H1 (cell line): ENCODE results near the gene CCDC116. TPM values are rescaled to one million over a fixed set of nuclear protein-coding genes. Genes with fewer than 3 reads are reported as not detected.

Experiments used
- ASH2L ChIP-seq: fragments of 200-600, 300-600 bp; sonication (generic); IDR thresholded peaks from one replicate; pipeline ENCODE4 v1.7.1; 2017; ENCODE audit warnings: low read length
- KDM4A ChIP-seq: IDR thresholded peaks from one replicate; pipeline ENCODE4 v1.7.1; 2012; ENCODE audit warnings: low read depth, mild to moderate bottlenecking, moderate library complexity, low read length, inconsistent platforms; ENCODE audit not compliant: severe bottlenecking
- MAFK ChIP-seq: IDR thresholded peaks from 2 replicates; pipeline ENCODE4 v1.6.1; 2012; ENCODE audit warnings: low read depth, mild to moderate bottlenecking, improper control_type of control experiment, low read length
- NANOG ChIP-seq: IDR thresholded peaks from 2 replicates; pipeline ENCODE4 v1.6.1; 2011; ENCODE audit warnings: low read length, low read depth, mild to moderate bottlenecking, inconsistent platforms; ENCODE audit not compliant: insufficient read depth, poor library complexity, severe bottlenecking
- POU5F1 ChIP-seq: IDR thresholded peaks from 2 replicates; pipeline ENCODE4 v1.6.1; 2011; ENCODE audit warnings: low read depth, mild to moderate bottlenecking, low read length, moderate library complexity
- RXRA ChIP-seq: IDR thresholded peaks from 2 replicates; pipeline ENCODE4 v1.6.1; 2011; ENCODE audit warnings: low read depth, mild to moderate bottlenecking, low read length, moderate library complexity; ENCODE audit not compliant: insufficient read depth
- SIN3A ChIP-seq, 2 experiments: IDR thresholded peaks in 1 of 2; conservative IDR thresholded peaks in 1 of 2; 2 replicates each; pipeline ENCODE4 v1.6.1; 2011 to 2012; ENCODE audit warnings: low read length in 2 of 2, improper control_type of control experiment in 1 of 2, low read depth in 1 of 2, mild to moderate bottlenecking in 1 of 2
- polyA plus RNA-seq, 7 experiments: library from polyadenylated mRNA; depleted of rRNA in 3 of 7; stranded (reverse) in 5 of 7; unstranded in 2 of 7; fragments of >200 nt in 5 of 7; fragments of 200-250 nt in 2 of 7; gene quantifications; 1 replicate in 5 of 7; 2 replicates in 1 of 7; 4 replicates in 1 of 7; pipeline versions ENCODE4 v1.2.1 to v1.2.3, GENCODE V29; 2011 to 2013; ENCODE audit warnings: missing spikeins in 2 of 7, mixed read lengths in 2 of 7
- total RNA-seq: library from RNA; stranded (reverse); fragmentation: NEBNext Ultra II Directional; extraction: Animal tissue kit (Norgen Biotek cat#: 25700); gene quantifications from 2 replicates; pipeline ENCODE4 v1.2.1, GENCODE V29; 2021
- TF ChIP-seq, protein P1 (sequence below): fragments of 300-600 bp; sonication (generic); IDR thresholded peaks from 2 replicates; pipeline ENCODE4 v1.7.1; 2012; ENCODE audit warnings: low read length, moderate library complexity, mild to moderate bottlenecking, inconsistent platforms; ENCODE audit not compliant: insufficient replicate concordance
- TF ChIP-seq, protein P2 (sequence below): IDR thresholded peaks from 2 replicates; pipeline ENCODE4 v1.6.1; 2011; ENCODE audit warnings: low read length, improper control_type of control experiment

CCDC116 gene
- total and polyA plus RNA-seq, 2 of the 8 experiments (the other 6 are each of a cell fraction or from before 2014, with no cell fraction given), result 0.08 TPM; not detected in 1

DNA sequence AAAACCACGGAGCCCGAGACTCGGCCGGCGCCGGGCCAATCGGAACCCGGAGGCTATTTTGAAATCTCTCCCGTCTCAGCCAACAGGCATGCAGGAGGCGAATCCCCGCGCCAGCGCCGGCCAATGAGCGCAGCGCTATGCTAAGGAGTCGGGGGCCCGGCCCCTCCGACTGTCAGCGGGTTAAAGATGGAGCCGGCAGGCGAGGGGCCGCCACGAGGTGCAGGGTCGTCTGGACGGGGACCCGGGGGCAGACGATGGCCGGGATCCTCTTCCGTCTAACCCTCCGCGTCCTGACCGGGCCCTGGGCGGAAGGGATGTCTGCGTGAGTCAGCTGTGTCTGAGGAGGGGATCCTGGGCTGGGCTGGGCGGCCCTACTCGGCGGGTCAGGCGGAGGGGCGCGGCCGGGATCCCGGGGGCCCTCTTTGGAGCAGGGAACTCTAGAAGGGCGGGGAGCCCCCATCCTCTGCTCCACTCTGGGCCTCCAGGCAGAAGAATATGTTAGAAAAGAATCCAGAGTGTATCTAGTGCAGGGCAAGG is 19.5 kb downstream of the CCDC116 start (continued):
- TF ChIP-seq, protein P1, sequence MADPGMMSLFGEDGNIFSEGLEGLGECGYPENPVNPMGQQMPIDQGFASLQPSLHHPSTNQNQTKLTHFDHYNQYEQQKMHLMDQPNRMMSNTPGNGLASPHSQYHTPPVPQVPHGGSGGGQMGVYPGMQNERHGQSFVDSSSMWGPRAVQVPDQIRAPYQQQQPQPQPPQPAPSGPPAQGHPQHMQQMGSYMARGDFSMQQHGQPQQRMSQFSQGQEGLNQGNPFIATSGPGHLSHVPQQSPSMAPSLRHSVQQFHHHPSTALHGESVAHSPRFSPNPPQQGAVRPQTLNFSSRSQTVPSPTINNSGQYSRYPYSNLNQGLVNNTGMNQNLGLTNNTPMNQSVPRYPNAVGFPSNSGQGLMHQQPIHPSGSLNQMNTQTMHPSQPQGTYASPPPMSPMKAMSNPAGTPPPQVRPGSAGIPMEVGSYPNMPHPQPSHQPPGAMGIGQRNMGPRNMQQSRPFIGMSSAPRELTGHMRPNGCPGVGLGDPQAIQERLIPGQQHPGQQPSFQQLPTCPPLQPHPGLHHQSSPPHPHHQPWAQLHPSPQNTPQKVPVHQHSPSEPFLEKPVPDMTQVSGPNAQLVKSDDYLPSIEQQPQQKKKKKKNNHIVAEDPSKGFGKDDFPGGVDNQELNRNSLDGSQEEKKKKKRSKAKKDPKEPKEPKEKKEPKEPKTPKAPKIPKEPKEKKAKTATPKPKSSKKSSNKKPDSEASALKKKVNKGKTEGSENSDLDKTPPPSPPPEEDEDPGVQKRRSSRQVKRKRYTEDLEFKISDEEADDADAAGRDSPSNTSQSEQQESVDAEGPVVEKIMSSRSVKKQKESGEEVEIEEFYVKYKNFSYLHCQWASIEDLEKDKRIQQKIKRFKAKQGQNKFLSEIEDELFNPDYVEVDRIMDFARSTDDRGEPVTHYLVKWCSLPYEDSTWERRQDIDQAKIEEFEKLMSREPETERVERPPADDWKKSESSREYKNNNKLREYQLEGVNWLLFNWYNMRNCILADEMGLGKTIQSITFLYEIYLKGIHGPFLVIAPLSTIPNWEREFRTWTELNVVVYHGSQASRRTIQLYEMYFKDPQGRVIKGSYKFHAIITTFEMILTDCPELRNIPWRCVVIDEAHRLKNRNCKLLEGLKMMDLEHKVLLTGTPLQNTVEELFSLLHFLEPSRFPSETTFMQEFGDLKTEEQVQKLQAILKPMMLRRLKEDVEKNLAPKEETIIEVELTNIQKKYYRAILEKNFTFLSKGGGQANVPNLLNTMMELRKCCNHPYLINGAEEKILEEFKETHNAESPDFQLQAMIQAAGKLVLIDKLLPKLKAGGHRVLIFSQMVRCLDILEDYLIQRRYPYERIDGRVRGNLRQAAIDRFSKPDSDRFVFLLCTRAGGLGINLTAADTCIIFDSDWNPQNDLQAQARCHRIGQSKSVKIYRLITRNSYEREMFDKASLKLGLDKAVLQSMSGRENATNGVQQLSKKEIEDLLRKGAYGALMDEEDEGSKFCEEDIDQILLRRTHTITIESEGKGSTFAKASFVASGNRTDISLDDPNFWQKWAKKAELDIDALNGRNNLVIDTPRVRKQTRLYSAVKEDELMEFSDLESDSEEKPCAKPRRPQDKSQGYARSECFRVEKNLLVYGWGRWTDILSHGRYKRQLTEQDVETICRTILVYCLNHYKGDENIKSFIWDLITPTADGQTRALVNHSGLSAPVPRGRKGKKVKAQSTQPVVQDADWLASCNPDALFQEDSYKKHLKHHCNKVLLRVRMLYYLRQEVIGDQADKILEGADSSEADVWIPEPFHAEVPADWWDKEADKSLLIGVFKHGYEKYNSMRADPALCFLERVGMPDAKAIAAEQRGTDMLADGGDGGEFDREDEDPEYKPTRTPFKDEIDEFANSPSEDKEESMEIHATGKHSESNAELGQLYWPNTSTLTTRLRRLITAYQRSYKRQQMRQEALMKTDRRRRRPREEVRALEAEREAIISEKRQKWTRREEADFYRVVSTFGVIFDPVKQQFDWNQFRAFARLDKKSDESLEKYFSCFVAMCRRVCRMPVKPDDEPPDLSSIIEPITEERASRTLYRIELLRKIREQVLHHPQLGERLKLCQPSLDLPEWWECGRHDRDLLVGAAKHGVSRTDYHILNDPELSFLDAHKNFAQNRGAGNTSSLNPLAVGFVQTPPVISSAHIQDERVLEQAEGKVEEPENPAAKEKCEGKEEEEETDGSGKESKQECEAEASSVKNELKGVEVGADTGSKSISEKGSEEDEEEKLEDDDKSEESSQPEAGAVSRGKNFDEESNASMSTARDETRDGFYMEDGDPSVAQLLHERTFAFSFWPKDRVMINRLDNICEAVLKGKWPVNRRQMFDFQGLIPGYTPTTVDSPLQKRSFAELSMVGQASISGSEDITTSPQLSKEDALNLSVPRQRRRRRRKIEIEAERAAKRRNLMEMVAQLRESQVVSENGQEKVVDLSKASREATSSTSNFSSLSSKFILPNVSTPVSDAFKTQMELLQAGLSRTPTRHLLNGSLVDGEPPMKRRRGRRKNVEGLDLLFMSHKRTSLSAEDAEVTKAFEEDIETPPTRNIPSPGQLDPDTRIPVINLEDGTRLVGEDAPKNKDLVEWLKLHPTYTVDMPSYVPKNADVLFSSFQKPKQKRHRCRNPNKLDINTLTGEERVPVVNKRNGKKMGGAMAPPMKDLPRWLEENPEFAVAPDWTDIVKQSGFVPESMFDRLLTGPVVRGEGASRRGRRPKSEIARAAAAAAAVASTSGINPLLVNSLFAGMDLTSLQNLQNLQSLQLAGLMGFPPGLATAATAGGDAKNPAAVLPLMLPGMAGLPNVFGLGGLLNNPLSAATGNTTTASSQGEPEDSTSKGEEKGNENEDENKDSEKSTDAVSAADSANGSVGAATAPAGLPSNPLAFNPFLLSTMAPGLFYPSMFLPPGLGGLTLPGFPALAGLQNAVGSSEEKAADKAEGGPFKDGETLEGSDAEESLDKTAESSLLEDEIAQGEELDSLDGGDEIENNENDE, result no peak
- TF ChIP-seq KDM4A (peak; percentile 68), ASH2L (no peak), MAFK (no peak), SIN3A (conservative IDR thresholded peaks at IDR 0.05 in 1 of 2, IDR thresholded peaks at IDR 0.05 in 1 of 2; ENCODE audit: low read depth in 1 of 2, low read length in 2 of 2) (peak; percentile 83 to 88; a peak in 2 of 4 replicates), NANOG (no peak), RXRA (no peak), POU5F1 (no peak)
- TF ChIP-seq, protein P2, sequence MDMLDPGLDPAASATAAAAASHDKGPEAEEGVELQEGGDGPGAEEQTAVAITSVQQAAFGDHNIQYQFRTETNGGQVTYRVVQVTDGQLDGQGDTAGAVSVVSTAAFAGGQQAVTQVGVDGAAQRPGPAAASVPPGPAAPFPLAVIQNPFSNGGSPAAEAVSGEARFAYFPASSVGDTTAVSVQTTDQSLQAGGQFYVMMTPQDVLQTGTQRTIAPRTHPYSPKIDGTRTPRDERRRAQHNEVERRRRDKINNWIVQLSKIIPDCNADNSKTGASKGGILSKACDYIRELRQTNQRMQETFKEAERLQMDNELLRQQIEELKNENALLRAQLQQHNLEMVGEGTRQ, result no peak
